Measurements from ENCODE around the gene BABAM2. TPM values are rescaled to one million over a fixed set of nuclear protein-coding genes. Genes with fewer than 3 reads are reported as not detected.

Gene BABAM2
- total RNA-seq, 2 donors from 2014 or later, result 36.4 to 40.9 TPM

- Histone ChIP-seq H3K4me1 (ENCODE audit: control insufficient read depth, insufficient read depth, low read length) (no peaks in the 10 kb centered on the region), H3K4me3 (ENCODE audit: low read length) (no peak overlapping the region), H3K9ac (ENCODE audit: extremely low read depth, low read length, poor library complexity, severe bottlenecking) (no peak overlapping the region), H3K27me3 (ENCODE audit: control insufficient read depth, insufficient read depth, low read length, poor library complexity, severe bottlenecking) (no peaks in the 10 kb centered on the region), H3K36me3 (ENCODE audit: control insufficient read depth, insufficient read depth, low read length) (no peaks in the 10 kb centered on the region), H3K27ac (ENCODE audit: low read depth, low read length) (no peak overlapping the region), H3K9me3 (ENCODE audit: control insufficient read depth, low read length) (no peaks in the 10 kb centered on the region)
- no peak for DNase-seq
- H3K27me3 Mint-ChIP-seq (ENCODE audit: insufficient read depth), result no peaks in the 10 kb centered on the region
- no peaks in the 10 kb centered on the region for H3K36me3 Mint-ChIP-seq (ENCODE audit: low read depth)
- H3K9me3 Mint-ChIP-seq, result no peaks in the 10 kb centered on the region
- H3K4me1 Mint-ChIP-seq, result no peaks in the 10 kb centered on the region
- no peak for TF ChIP-seq CTCF (conservative IDR thresholded peaks at IDR 0.05)
- 92 to 100% methylated on average over 2 of the region's 2 CpGs for WGBS, 2 experiments (ENCODE audit: insufficient coverage in 1 of 2, insufficient read length in 1 of 2)
- no peak overlapping the region for H3K4me3 Mint-ChIP-seq
- H3K27ac Mint-ChIP-seq, result no peak overlapping the region
These were observed 325.8 kb downstream of the BABAM2 start for GRCh38 chr2:28216331-28216730.

- Histone ChIP-seq H3K9me3 (ENCODE audit: control insufficient read depth, low read length) (no peaks in the 10 kb centered on the region), H3K27ac (ENCODE audit: low read depth, low read length) (no peak overlapping the region), H3K36me3 (ENCODE audit: control insufficient read depth, insufficient read depth, low read length) (no peaks in the 10 kb centered on the region), H3K9ac (ENCODE audit: extremely low read depth, low read length, poor library complexity, severe bottlenecking) (no peak overlapping the region), H3K27me3 (ENCODE audit: control insufficient read depth, insufficient read depth, low read length, poor library complexity, severe bottlenecking) (no peaks in the 10 kb centered on the region), H3K4me1 (ENCODE audit: control insufficient read depth, insufficient read depth, low read length) (no peaks in the 10 kb centered on the region), H3K4me3 (ENCODE audit: low read length) (no peak overlapping the region)
- H3K27ac Mint-ChIP-seq, result no peak overlapping the region
- no peak overlapping the region for H3K4me3 Mint-ChIP-seq
- H3K9me3 Mint-ChIP-seq, result no peaks in the 10 kb centered on the region
- no peak for DNase-seq
- WGBS, 2 experiments (ENCODE audit: insufficient coverage in 1 of 2, insufficient read length in 1 of 2), result 92 to 100% methylated on average over 1 to 3 of the region's 3 CpGs
- no peaks in the 10 kb centered on the region for H3K27me3 Mint-ChIP-seq (ENCODE audit: insufficient read depth)
- no peaks in the 10 kb centered on the region for H3K4me1 Mint-ChIP-seq
- H3K36me3 Mint-ChIP-seq (ENCODE audit: low read depth), result no peaks in the 10 kb centered on the region
- TF ChIP-seq CTCF (conservative IDR thresholded peaks at IDR 0.05), result no peak
These were observed 326.7 kb downstream of the BABAM2 start for GRCh38 chr2:28217042-28217740.

GRCh38 chr2:28219138-28219537 lies 328.6 kb downstream of the BABAM2 start:
- Mint-ChIP-seq H3K4me1 (no peaks in the 10 kb centered on the region), H3K27ac (no peak overlapping the region), H3K4me3 (no peak overlapping the region), H3K36me3 (ENCODE audit: low read depth) (no peaks in the 10 kb centered on the region), H3K9me3 (no peaks in the 10 kb centered on the region), H3K27me3 (ENCODE audit: insufficient read depth) (no peaks in the 10 kb centered on the region)
- Histone ChIP-seq H3K4me1 (ENCODE audit: control insufficient read depth, insufficient read depth, low read length) (no peaks in the 10 kb centered on the region), H3K9me3 (ENCODE audit: control insufficient read depth, low read length) (no peaks in the 10 kb centered on the region), H3K4me3 (ENCODE audit: low read length) (no peak overlapping the region), H3K9ac (ENCODE audit: extremely low read depth, low read length, poor library complexity, severe bottlenecking) (no peak overlapping the region), H3K27me3 (ENCODE audit: control insufficient read depth, insufficient read depth, low read length, poor library complexity, severe bottlenecking) (no peaks in the 10 kb centered on the region), H3K27ac (ENCODE audit: low read depth, low read length) (no peak overlapping the region), H3K36me3 (ENCODE audit: control insufficient read depth, insufficient read depth, low read length) (no peaks in the 10 kb centered on the region)
- no peak for DNase-seq
- no peak for TF ChIP-seq CTCF (conservative IDR thresholded peaks at IDR 0.05)
- WGBS, 2 experiments (ENCODE audit: insufficient coverage in 1 of 2, insufficient read length in 1 of 2), result 77 to 94% methylated on average over 2 to 4 of the region's 4 CpGs

Data from endodermal cell (in vitro differentiated cells).